Activated gamma-delta T cell (primary cell): ENCODE data around the gene DCUN1D1.

Source experiments
- DNase-seq: peaks from one replicate; lab custom pipeline; 2025; lab: John Stamatoyannopoulos, UW

Gene DCUN1D1

DNA sequence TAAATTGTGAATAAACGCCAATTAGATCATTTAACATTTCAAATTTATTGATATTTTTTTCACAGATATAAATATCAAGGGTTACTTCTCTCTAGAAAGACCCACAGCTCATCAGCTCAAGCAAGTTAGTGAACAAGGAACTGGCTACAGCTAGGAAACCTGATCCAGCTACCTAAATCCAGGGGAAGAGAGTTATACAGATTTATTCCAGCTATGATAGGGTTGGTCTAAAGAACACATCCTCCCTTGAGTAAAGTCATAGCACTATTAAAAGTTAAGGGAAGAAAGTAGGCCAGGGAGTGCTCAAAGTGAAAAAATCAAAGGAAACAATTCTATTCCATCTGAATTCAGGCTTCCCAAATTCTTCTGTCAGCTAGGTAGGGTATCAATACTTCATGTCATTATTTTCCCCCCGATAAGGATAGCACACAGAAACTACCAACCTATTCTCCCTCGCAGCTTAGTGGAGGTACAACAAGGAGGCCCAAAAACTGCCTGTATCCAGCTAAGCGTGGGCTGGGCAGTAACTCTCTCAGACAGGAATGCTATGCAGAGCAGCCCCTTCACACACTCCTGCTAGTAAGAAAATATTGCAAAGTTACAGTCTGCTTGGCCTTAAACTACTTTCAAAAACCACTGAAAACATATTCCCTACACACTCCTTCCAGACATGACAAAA, 44.0 kb downstream of the DCUN1D1 start:
- DNase-seq, result no peak

DNA sequence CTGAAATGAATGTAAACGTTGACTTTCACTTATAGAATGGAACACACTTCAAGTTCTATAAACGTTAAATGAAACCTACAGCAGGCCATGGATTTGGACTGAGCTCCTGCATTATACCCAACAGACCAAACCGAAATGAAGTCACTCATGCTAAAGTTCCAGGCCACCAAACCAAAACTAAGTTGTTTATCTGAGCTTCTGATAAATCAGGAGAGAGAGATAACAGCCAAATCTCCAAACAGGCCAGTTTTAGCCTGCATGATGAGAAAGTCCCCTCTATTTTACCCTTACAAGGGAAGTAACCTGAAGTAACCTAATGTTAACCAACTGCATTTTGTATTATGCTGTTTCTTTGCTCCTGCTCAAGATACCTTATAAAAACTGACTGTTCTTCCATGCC, 44.5 kb downstream of the DCUN1D1 start:
- DNase-seq, result no peak

DNA sequence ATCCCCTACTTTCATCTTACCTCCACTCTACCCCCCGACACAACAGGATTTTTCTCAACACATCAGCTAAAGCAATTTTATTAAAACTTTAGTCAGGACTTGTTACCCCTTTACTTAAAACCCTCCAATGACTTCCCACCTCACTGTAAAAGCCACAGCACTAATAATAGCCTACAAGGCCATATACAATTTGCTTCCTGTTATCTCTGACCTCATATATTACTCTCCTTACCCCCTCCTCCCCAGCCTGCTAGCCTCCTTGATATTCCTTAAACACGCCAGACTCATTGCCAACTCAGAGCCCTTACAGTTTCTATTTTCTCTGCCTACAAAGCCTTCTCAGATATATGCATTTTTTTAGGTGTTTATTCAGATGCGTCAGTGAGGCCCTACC, 54.4 kb downstream of the DCUN1D1 start:
- DNase-seq, result no peak

DNA sequence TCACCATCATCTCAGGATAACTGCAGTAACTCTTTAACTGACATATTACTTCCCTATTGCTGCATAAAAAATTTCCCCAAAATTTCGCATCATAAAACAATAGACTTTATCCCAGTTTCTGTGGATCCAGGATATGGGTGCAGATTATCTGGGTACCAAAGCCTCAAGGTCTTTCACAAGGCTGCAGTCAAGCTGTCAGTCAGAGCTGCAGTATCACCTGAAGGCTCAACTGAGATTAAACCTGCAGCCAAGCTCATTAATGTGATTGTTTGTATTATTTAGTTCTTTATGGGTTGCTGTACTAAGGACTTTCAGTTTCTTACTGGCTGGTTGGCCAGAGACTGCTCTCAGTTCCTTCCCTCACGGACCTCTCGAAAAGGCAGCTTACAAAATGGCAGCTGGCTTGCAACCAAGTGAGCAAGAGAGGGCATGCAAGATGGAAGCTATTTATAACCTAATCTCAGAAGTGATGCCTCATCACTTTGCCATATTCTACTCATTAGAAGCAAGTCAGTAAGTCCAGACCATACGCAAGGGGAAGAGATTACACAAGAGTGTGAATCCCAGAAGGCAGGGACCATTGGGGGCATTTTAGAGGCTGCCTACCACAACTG, 54.9 kb downstream of the DCUN1D1 start:
- DNase-seq, result no peak

DNA sequence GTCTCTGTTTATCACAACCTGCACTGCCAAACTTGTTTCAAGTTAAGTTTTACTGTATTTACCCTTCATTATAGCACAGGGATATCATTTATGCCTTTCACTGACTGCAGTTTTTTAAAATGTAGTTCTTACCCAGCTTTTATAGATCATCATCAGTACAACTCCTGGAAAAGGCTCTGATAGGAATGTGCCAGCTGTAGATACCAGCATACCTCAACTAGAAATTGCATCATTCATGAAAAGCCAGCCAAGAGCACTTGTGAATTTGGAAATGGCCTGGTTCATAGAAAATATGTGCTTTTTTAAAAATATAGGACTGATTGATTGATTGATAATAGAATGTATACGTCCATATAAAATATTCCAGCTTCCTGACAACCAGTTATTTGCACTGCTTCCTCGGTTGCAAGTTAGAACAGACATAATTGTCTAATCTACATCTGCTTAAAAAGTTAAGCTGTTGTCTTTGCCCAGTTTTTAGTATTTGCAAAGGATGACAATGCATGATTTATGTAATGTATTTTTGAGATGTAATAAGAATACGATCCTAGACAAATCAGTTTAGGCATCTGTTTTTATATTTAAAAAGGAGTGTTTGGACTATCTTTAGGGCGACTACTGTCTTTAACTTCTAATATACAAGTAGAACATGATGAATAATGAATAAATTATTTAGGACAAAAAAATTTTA, 58.5 kb downstream of the DCUN1D1 start:
- DNase-seq, result no peak

DNA sequence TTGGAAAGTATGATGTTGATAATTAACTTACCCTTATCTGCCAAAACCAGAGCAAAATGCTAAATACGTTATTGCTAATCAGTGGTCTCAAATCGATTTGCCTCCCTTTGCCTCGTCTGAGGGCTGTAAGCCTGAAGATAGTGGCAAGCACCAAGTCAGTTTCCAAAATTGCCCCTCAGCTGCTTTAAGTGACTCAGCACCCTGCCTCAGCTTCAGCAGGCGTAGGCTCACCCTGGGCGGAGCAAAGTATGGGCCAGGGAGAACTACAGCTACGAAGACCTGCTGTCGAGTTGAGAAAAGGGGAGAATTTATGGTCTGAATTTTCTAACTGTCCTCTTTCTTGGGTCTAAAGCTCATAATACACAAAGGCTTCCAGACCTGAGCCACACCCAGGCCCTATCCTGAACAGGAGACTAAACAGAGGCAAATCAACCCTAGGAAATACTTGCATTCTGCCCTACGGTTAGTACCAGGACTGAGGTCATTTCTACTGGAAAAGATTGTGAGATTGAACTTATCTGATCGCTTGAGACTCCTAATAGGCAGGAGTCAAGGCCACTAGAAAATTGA, 59.7 kb downstream of the DCUN1D1 start:
- no peak for DNase-seq

DNA sequence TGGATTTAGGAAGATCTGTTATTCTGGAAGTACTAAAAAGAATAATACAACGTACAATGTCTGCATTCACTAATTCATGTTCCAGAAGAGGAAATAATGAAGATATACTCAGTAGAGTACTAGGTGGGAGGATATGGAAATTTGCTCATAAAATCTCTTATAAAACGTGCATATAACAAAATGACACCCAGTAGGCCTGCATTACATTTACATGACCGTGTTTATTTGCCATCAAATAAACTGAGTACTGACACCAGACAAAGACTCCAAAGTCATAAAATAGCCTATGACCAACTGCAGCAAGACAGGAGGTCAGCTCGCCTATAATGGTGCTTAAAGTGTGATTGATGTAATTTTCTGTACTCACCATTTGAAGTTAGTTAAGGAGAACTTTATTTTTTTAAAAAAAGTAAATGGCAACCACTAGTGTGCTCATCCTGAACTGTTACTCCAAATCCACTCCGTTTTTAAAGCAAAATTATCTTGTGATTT, 60.4 kb downstream of the DCUN1D1 start:
- no peak for DNase-seq

DNA sequence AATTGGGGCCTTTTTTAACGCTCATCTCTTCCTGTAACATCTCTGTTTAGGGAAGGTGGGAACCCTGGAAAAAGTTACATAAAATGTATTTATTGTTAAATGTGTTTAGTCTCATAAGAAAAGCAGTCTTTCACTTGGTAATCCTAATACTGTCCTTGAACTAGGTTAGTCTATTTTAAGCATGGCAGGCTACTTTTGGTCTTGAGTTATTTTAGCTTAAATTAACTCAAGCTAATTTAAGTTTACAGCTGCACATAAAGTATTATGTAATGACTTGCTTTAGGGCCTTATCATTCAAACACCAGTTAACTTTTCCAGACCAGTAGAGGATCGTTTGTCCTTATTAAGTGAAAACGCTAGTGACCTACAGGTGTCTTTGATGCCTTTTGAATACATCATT, 63.2 kb downstream of the DCUN1D1 start:
- DNase-seq, result no peak

DNA sequence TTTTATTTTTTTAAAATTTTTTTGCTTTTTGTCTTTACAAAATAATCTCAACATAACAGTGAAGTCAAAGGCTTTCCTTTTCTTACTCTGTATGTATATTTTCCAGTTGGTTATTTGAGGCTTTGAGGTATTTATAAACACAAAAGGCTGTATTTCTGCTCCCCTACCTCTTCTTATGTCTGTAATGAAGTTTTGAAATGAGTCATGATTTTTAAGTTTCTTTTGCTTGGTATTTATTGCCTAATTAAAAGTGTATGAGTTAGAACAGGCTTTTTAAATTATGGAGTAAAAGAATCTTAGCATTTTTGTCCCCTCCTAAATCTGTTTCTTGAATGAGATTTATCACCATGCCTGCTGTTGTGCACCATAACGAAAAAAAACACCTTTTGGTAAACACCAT, 66.0 kb downstream of the DCUN1D1 start:
- no peak for DNase-seq

DNA sequence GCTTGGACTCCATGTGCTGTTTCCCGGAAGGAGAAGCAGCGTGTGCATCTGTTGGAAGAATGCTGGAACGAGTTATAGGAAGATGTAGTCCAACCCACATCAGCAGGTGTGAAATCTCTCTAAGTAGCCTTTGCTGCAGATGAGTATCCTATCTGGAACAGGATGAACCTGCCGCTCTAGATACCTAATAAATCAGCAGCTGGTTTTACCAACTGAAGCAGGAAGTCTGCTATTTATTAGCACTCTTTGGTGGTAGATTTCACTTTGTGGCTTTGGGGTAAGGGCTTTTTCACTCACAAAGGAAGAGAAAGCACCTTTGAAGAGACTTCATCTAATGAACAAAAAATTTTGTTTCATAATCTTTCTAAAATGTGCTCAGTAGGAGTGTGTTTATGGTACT, 66.4 kb downstream of the DCUN1D1 start:
- DNase-seq, result no peak

DNA sequence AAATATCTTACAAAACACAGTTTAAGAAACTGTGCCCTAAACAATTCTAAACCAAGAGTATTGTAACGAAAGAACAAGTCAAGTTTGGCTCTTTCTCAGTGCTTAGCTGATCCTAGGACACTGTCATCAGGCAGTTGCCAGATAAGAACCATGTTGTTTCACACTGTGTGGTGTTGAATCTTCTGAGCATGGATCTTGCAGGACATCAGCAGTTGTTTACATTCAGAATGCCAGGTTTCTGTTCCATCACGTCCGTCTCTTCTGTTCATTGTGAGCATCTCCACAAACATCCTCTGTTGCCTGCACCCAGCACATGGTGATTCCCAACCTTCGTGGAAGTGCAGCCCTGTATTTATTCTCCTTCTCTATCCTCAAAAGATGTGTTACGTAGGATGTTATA, 67.9 kb downstream of the DCUN1D1 start:
- no peak for DNase-seq

DNA sequence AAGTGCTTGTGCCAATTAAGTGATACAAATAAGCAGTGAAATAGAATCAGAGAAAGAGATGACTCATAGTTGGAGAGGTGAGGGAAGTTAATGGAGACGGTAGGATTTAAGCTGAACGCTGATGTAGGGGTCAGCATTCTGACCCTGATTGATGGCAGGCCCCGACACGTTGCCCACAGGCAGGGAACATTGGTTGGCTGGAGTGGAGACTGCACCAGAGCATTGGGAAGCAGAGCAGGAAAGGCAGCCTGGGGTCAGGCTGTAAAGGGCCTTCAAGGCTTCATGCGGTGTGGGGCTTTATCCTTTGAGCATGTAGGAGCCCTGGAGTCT, 68.6 kb downstream of the DCUN1D1 start:
- no peak for DNase-seq

DNA sequence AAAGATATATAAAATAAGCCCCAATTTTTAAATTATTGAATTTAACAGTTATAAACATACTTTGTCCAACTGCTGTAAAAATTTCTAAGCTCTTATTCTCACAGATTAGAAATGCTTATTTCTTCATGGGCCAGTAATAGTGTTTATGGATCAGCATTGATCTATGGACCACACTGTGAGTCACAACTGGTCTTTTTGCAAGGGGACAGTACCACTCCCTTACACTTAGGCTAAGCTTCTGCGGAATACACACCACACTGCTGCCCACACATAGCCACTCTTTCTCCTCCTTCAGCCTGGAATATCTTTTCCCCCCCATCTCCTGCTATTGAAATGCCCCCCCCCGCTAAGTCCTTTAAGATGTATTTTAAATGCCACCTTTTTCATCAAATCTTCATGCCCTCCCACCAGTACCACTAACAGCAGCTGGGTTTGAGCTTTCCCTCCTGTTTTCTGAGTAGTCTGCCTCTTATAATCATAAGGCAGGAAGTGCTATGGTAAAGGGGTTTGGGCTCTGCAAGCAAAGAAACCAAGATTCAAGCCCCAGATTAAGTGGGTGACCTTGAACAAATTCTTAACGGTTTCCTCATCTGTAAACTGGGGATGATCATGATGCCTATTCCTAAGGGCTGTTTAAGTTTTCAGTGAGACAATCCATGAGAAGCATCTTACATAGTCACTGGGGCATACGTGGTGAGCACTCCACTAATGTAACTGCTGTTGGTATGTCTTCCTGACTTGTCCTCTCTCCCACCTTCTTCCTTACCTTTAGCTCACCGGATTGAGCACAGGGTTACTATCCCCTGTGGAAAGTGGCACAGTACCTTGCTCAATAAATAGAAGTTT, 69.2 kb downstream of the DCUN1D1 start:
- DNase-seq, result no peak

DNA sequence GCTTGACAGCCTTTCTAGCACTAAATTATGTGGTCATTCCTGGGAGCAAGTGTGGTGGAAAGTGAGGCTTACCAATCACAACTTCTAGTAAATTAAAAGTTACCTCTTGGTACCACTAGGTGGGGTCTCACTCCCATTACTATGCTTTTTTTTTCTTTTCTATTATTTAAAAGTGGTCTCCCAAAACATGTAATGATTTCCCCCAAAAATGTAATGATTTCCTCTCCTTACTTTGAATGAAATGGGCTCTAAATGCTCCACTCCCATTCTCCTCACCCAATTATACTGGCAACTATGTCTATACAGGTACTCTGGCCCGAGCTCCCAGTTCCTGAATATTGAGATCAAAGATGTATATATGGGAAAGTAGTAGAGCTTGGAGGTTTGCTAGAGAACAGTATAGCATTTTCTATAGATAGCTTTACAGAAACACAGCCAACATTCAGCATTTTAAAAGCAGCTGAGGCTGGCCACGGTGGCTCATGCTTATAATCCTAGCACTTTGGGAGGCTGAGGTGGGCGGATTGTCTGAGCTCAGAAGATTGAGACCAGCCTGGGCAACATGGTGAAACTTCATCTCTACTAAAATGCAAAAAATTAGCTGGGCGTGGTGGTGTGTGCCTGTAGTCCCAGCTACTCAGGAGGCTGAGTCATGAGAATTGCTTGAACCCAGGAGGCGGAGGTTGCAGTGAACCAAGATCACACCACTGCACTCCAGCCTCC, 70.9 kb downstream of the DCUN1D1 start:
- DNase-seq, result no peak

DNA sequence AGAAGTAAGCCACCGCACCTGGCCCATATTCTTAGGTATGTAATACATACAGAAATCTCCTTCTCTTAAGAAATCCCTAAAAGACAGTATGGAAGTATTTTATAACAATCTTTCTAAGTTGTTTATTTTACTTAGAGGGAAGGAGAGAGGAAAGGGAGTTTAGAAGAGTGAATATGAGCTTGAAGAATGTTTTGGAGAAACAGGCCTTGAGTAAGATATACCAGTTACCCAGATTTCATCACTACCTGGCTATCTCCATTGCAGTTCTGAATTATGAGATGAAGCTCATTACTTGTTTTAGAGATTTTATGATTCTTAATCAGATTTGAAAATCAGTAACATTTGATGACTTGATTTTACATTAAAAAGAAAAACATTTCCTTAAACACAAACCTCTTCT, 71.9 kb downstream of the DCUN1D1 start:
- no peak for DNase-seq

DNA sequence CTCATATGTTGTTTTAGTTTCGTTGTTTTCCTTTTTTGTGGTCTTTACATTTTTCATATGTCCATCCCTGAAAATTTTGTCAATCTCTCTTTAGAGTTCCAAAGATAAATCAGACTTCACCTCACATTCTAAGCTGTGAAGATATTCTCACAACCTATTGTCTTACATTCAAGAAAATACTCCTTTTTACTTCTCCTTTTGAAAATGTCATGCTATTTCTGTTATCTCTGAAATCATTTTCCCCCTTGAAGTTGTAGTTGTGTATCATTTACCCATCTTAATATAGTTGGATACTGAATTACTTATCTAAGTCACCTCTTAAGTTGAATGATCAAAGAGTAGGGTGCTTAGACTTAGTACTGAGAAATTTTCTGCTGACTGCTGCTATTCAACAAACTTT, 74.3 kb downstream of the DCUN1D1 start:
- no peak for DNase-seq

DNA sequence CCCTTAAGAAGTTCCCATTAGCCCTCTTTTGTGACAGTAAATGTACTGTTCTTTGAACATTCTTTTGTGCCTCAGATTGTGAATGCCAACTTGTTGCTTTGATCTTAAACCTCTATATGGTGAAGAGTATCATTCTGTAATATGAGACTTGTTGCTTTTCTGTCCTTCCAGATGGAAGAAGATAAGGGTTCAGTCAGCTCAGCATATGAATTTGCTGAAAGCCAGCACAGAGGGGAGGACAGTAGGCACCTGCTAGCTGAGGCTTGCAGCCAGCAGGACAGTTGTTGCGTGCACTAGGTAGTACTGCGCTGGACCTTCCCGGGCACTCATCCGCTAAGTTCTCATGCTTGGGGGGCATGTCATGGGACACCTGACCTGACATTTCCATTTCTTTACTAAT, 74.7 kb downstream of the DCUN1D1 start:
- DNase-seq, result no peak

DNA sequence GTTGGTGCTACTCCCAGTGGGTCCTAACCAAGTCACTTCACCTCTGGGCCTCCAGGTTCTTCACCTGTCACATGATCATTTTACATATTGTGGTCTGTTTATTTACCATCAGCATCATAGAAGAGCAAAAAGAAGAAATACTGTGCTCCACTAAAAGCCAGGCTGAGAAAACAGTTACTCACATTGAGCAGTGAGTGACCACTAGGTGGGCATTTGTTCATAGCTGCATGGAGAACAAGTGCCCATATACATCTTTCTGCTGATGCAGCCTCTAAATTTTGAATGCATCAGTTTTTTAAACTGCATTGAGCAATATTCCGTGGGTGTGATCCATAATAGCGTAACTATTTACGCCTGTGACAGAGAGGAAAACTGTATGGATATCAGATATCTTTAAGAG, 76.2 kb downstream of the DCUN1D1 start:
- DNase-seq, result no peak

DNA sequence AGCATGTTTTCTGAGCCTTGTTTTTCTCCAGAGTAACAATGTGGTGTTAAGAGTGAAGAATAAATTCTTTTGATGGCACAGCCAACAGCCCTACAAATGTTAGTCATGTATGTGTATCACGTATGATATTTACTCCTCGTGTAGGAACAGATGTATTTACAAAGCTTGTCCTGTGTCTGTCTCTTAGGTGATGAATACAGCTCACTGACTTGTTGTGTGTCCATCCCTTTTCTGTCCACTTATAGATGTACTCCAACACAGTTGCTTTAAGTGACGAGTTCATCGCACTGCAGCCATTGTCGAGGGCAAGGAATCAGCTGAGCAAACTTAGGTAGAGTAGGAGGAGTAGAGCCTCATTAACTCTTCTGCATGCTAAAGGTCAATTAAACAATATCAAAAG, 78.1 kb downstream of the DCUN1D1 start:
- DNase-seq, result no peak

DNA sequence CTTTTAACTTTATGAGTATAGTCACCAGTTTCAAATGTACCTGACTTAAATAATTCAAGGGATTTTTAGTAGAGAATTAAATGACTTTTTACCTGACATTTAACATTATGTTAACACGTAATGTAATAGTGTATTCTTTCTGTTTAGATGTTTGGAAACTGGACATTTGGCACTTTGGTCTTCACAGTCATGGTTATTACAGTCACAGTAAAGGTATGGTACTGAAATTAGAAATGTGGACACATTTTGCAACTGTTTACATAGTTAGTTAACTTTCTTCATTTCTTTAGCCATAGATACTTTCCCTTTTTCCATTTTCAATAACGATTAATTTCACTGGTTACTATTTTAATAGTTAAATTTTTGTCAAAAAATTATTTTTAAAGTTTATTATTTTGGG, 83.8 kb downstream of the DCUN1D1 start:
- no peak for DNase-seq

DNA sequence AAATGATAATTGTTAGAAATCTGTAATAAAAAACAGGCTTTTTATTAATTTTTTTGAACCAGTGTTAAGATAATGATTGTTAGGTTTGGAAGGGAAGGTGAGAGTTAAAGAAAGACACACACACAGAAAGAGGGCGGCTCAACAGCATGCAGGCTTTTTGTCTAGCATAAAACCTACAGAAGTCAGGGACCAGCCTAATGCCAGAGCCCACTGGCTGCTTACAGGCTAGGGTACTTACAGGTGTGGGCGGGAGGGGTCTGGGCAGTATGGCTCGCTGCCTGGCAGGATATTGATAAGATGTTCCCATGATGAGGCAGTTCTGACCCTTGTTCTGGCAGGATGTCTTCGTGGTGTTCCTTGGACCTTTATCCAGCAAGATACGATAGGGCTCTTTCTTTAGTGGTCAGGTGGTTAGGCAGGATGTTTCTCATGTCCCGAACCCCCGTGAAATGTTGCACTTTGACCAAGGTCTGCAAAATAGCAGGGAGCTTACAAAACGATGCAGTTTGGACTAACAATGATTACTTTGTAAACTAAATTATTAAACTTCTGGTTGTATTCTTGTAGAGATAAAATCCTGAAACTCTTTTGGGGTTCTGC, 84.7 kb downstream of the DCUN1D1 start:
- DNase-seq, result no peak
